GM23338 (cell line): ENCODE data around the gene PTCHD1. TPM values are rescaled to one million over a fixed set of nuclear protein-coding genes. Genes with fewer than 3 reads are reported as not detected.

Experiments used
- ATAC-seq: fragments of 200-7000 bp; cut with Tn5 transposase; 3 replicates; pipeline ENCODE4 v1.9.1; 2020
- DNase-seq: peaks from one replicate; pipeline ENCODE4 v3.0.0-alpha.2; 2015; ENCODE audit warnings: low spot score
- H2AFZ ChIP-seq: fragments of 200-600 bp; sonication (generic); 2 replicates; pipeline ENCODE4 v1.8.0; 2016; ENCODE audit warnings: antibody characterized with exemption, mild to moderate bottlenecking, moderate library complexity
- H3F3A ChIP-seq: fragments of 200-600 bp; sonication (generic); replicated peaks from 2 replicates; pipeline ENCODE4 v1.8.0; 2017; ENCODE audit warnings: antibody characterized with exemption, mixed run types, low read depth
- H3K27ac ChIP-seq: fragments of 200-600 bp; sonication (generic); 2 replicates; pipeline ENCODE4 v1.6.1; 2016; ENCODE audit warnings: low read depth
- H3K27me3 ChIP-seq: fragments of 200-600 bp; sonication (generic); 2 replicates; pipeline ENCODE4 v1.8.0; 2016; ENCODE audit warnings: mild to moderate bottlenecking, mixed run types, moderate library complexity; ENCODE audit not compliant: insufficient read depth
- H3K36me3 ChIP-seq: fragments of 200-600 bp; sonication (generic); 2 replicates; pipeline ENCODE4 v1.8.0; 2016; ENCODE audit warnings: mild to moderate bottlenecking; ENCODE audit not compliant: insufficient read depth
- H3K4me1 ChIP-seq: fragments of 200-600 bp; sonication (generic); 2 replicates; pipeline ENCODE4 v1.8.0; 2016; ENCODE audit warnings: mild to moderate bottlenecking, moderate library complexity; ENCODE audit not compliant: insufficient read depth
- H3K4me2 ChIP-seq: fragments of 200-600 bp; sonication (generic); 2 replicates; pipeline ENCODE4 v1.7.1; 2017; ENCODE audit warnings: mixed run types
- H3K4me3 ChIP-seq: fragments of 200-600 bp; sonication (generic); 2 replicates; pipeline ENCODE4 v1.6.1; 2016; ENCODE audit warnings: mixed run types
- H3K79me2 ChIP-seq: fragments of 200-600 bp; sonication (generic); replicated peaks from 2 replicates; pipeline ENCODE4 v1.8.0; 2017; ENCODE audit warnings: mild to moderate bottlenecking; ENCODE audit not compliant: insufficient read depth
- H3K9me2 ChIP-seq: fragments of 200-600 bp; sonication (generic); 2 replicates; pipeline ENCODE4 v1.8.0; 2017; ENCODE audit not compliant: insufficient read depth
- H4K20me1 ChIP-seq: fragments of 200-600 bp; sonication (generic); replicated peaks from 2 replicates; pipeline ENCODE4 v1.8.0; 2017; ENCODE audit warnings: mild to moderate bottlenecking; ENCODE audit not compliant: insufficient read depth
- H3K27ac Mint-ChIP-seq: 2 replicates; pipeline ENCODE4 v1.8.0; 2020; ENCODE audit warnings: inconsistent platforms, mild to moderate bottlenecking, moderate library complexity, mixed read lengths
- H3K27me3 Mint-ChIP-seq: 3 replicates; pipeline ENCODE4 v1.8.0; 2022; ENCODE audit warnings: low read depth, mild to moderate bottlenecking, moderate library complexity, mixed read lengths, inconsistent platforms; ENCODE audit not compliant: insufficient read depth, poor library complexity
- H3K36me3 Mint-ChIP-seq: 3 replicates; pipeline ENCODE4 v1.8.0; 2021; ENCODE audit warnings: low read depth, mild to moderate bottlenecking, inconsistent platforms, moderate library complexity, mixed read lengths
- H3K4me1 Mint-ChIP-seq: 3 replicates; pipeline ENCODE4 v1.8.0; 2020; ENCODE audit warnings: mild to moderate bottlenecking, inconsistent platforms, mixed read lengths
- H3K4me3 Mint-ChIP-seq: 3 replicates; pipeline ENCODE4 v1.8.0; 2021; ENCODE audit warnings: moderate library complexity, mild to moderate bottlenecking, inconsistent platforms, mixed read lengths
- H3K9me3 Mint-ChIP-seq: 3 replicates; pipeline ENCODE4 v1.8.0; 2020; ENCODE audit warnings: moderate library complexity, mild to moderate bottlenecking, inconsistent platforms, mixed read lengths
- CREB1 ChIP-seq: fragments of 250-450 bp; sonication (Bioruptor Pico); IDR thresholded peaks from 2 replicates; pipeline ENCODE4 v1.5.0; 2020; ENCODE audit warnings: low read depth, mild to moderate bottlenecking, moderate library complexity
- EZH2 ChIP-seq: fragments of 200-600 bp; sonication (generic); IDR thresholded peaks from one replicate; pipeline ENCODE4 v1.8.0; 2017; ENCODE audit warnings: antibody characterized with exemption, mild to moderate bottlenecking, low read depth; ENCODE audit not compliant: unreplicated experiment
- EZH2phosphoT487 ChIP-seq: fragments of 200-600 bp; sonication (generic); IDR thresholded peaks from one replicate; pipeline ENCODE4 v1.8.1; 2018; ENCODE audit warnings: antibody characterized with exemption; ENCODE audit not compliant: unreplicated experiment
- JUNB ChIP-seq: IDR thresholded peaks from one replicate; pipeline ENCODE4 v1.6.1; 2016; ENCODE audit warnings: antibody characterized with exemption; ENCODE audit not compliant: unreplicated experiment
- NANOG ChIP-seq: IDR thresholded peaks from 2 replicates; pipeline ENCODE4 v1.6.1; 2016; ENCODE audit warnings: antibody characterized with exemption, borderline replicate concordance
- POLR2AphosphoS5 ChIP-seq: IDR thresholded peaks from 2 replicates; pipeline ENCODE4 v1.6.1; 2016; ENCODE audit warnings: antibody characterized with exemption, low read depth
- STAT1 ChIP-seq: IDR thresholded peaks from one replicate; pipeline ENCODE4 v1.6.1; 2016; ENCODE audit warnings: antibody characterized with exemption; ENCODE audit not compliant: unreplicated experiment
- ZNF114 ChIP-seq: fragments of 250-450 bp; sonication (Bioruptor Pico); IDR thresholded peaks from 2 replicates; pipeline ENCODE4 v1.5.0; 2020; ENCODE audit warnings: mild to moderate bottlenecking, moderate library complexity
- ZNF331 ChIP-seq: fragments of 250-450 bp; sonication (Bioruptor Pico); IDR thresholded peaks from 2 replicates; pipeline ENCODE4 v1.5.0; 2020; ENCODE audit warnings: low read depth, mild to moderate bottlenecking, moderate library complexity
- ZNF462 ChIP-seq: fragments of 250-450 bp; sonication (Bioruptor Pico); IDR thresholded peaks from 2 replicates; pipeline ENCODE4 v1.5.0; 2020; ENCODE audit warnings: mild to moderate bottlenecking, moderate library complexity
- polyA plus RNA-seq: library from polyadenylated mRNA; unstranded; fragments of >200 nt; fragmentation: Nextera tagmentation; extraction: Ambion mirVana; gene quantifications from 2 replicates; pipeline ENCODE4 v1.2.1, GENCODE V29; 2016
- total RNA-seq: library from RNA; depleted of rRNA; stranded (reverse); fragments of >200 nt; shearing (Covaris generic); gene quantifications from 2 replicates; pipeline ENCODE4 v1.2.3, GENCODE V29; 2014
- TF ChIP-seq, protein P1 (sequence below), 2 experiments: fragments of 200-600 bp in 1 of 2; sonication (generic) in 1 of 2; conservative IDR thresholded peaks; 2 replicates each; pipeline versions ENCODE4 v1.5.1 to v1.6.1; 2016 to 2017; ENCODE audit warnings: antibody characterized with exemption in 2 of 2, low read depth in 2 of 2, mild to moderate bottlenecking in 2 of 2, moderate library complexity in 1 of 2
- TF ChIP-seq, protein P2 (sequence below): IDR thresholded peaks from 2 replicates; pipeline ENCODE4 v1.6.1; 2016; ENCODE audit warnings: antibody characterized with exemption

The PTCHD1 gene
- total and polyA plus RNA-seq, 2 experiments from 2014 or later: 1.5 to 1.9 TPM

- no peak for TF ChIP-seq NANOG
- TF ChIP-seq EZH2phosphoT487: no peak
- no peak for TF ChIP-seq EZH2
- no peak for TF ChIP-seq ZNF114 (CRISPR knock-in tag)
- TF ChIP-seq STAT1: no peak
- TF ChIP-seq, protein P1, sequence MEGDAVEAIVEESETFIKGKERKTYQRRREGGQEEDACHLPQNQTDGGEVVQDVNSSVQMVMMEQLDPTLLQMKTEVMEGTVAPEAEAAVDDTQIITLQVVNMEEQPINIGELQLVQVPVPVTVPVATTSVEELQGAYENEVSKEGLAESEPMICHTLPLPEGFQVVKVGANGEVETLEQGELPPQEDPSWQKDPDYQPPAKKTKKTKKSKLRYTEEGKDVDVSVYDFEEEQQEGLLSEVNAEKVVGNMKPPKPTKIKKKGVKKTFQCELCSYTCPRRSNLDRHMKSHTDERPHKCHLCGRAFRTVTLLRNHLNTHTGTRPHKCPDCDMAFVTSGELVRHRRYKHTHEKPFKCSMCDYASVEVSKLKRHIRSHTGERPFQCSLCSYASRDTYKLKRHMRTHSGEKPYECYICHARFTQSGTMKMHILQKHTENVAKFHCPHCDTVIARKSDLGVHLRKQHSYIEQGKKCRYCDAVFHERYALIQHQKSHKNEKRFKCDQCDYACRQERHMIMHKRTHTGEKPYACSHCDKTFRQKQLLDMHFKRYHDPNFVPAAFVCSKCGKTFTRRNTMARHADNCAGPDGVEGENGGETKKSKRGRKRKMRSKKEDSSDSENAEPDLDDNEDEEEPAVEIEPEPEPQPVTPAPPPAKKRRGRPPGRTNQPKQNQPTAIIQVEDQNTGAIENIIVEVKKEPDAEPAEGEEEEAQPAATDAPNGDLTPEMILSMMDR (conservative IDR thresholded peaks at IDR 0.05; ENCODE audit: low read depth in 2 of 2): no peak
Measured at GRCh38 chrX:23366914-23367313, 32.3 kb downstream of the PTCHD1 start (continued).

DNA sequence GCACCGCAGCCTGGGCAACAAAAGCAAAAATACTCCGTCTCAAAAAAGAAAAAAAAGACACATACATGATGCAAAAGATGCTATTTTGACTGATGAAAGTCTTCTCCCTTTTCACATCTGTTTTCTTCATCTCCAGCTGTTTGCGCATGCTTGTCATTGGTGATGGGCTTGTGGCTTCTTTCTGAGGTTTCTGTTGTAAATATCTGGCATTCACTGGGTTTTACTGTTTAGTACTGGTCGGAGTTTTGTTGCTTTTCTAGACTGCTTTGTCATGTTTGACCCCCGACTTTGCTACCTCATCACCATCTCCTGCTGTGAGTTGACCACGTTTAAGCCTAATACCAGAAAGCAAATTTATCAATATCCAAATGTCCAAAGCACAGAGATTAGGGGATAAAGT lies 34.4 kb downstream of the PTCHD1 start:
- no peaks in the 10 kb centered on the region for H3K27me3 ChIP-seq
- H3K79me2 ChIP-seq: no peaks in the 10 kb centered on the region
- Mint-ChIP-seq H3K4me1 (peaks cover 10% of the 10 kb centered on the region; the same call in 2 of the 3 replicates), H3K36me3 (peaks cover 4% of the 10 kb centered on the region; the same call in 1 of the 3 replicates), H3K4me3 (no peak overlapping the region), H3K27ac (no peak overlapping the region), H3K9me3 (no peaks in the 10 kb centered on the region), H3K27me3 (peaks cover 2% of the 10 kb centered on the region)
- no peak overlapping the region for H3K27ac ChIP-seq
- H3K4me1 ChIP-seq: no peaks in the 10 kb centered on the region
- H3K36me3 ChIP-seq: no peaks in the 10 kb centered on the region
- no peak overlapping the region for H3K4me2 ChIP-seq
- H2AFZ ChIP-seq: no peak overlapping the region
- H3K4me3 ChIP-seq: no peak overlapping the region
- H3K9me2 ChIP-seq: no peaks in the 10 kb centered on the region
- DNase-seq: no peak
- no peak for ATAC-seq
- H4K20me1 ChIP-seq: no peaks in the 10 kb centered on the region
- H3F3A ChIP-seq: no peaks in the 10 kb centered on the region
- TF ChIP-seq POLR2AphosphoS5 (no peak), JUNB (no peak), ZNF462 (CRISPR knock-in tag) (no peak), NANOG (no peak), CREB1 (CRISPR knock-in tag) (no peak), ZNF114 (CRISPR knock-in tag) (no peak), STAT1 (no peak), EZH2 (no peak), ZNF331 (CRISPR knock-in tag) (no peak), EZH2phosphoT487 (no peak)
- TF ChIP-seq, protein P2, sequence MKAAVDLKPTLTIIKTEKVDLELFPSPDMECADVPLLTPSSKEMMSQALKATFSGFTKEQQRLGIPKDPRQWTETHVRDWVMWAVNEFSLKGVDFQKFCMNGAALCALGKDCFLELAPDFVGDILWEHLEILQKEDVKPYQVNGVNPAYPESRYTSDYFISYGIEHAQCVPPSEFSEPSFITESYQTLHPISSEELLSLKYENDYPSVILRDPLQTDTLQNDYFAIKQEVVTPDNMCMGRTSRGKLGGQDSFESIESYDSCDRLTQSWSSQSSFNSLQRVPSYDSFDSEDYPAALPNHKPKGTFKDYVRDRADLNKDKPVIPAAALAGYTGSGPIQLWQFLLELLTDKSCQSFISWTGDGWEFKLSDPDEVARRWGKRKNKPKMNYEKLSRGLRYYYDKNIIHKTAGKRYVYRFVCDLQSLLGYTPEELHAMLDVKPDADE: no peak
- TF ChIP-seq, protein P1 (conservative IDR thresholded peaks at IDR 0.05; ENCODE audit: low read depth in 2 of 2): no peak
